ENCODE measurements around the gene PCSK5. TPM values are rescaled to one million over a fixed set of nuclear protein-coding genes. Genes with fewer than 3 reads are reported as not detected.

PCSK5 gene
- total RNA-seq, 1 donor from 2014 or later = 18.3 TPM

DNA sequence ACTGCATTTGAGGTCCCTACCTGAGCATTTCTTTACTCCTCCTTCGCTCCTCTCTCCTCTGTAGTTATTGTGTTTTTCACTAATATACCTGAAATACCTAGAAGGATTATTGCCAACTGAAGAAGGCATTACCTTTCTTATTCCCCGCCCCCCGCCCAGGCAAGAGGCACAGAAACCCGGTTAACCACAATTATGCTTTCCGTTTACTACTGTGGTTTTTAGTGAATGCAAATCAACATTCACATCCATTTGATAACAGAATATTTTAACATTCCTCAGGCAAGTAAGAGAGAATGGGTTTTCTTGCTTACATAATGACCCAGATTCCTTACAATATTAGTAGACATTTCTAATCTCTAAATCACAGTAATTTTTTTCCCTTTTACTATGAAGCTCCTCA is 136.9 kb downstream of the PCSK5 start:
- Mint-ChIP-seq H3K4me1 (ENCODE audit: unreplicated experiment) (peaks cover 3% of the 10 kb centered on the region), H3K27ac (ENCODE audit: unreplicated experiment) (no peak overlapping the region), H3K4me3 (ENCODE audit: unreplicated experiment) (no peak overlapping the region), H3K9me3 (ENCODE audit: unreplicated experiment) (no peaks in the 10 kb centered on the region), H3K36me3 (ENCODE audit: unreplicated experiment) (peaks cover 7% of the 10 kb centered on the region), H3K27me3 (ENCODE audit: unreplicated experiment) (no peaks in the 10 kb centered on the region)
- DNase-seq (ENCODE audit: extremely low spot score, unreplicated experiment) = no peak
- TF ChIP-seq, protein P1, sequence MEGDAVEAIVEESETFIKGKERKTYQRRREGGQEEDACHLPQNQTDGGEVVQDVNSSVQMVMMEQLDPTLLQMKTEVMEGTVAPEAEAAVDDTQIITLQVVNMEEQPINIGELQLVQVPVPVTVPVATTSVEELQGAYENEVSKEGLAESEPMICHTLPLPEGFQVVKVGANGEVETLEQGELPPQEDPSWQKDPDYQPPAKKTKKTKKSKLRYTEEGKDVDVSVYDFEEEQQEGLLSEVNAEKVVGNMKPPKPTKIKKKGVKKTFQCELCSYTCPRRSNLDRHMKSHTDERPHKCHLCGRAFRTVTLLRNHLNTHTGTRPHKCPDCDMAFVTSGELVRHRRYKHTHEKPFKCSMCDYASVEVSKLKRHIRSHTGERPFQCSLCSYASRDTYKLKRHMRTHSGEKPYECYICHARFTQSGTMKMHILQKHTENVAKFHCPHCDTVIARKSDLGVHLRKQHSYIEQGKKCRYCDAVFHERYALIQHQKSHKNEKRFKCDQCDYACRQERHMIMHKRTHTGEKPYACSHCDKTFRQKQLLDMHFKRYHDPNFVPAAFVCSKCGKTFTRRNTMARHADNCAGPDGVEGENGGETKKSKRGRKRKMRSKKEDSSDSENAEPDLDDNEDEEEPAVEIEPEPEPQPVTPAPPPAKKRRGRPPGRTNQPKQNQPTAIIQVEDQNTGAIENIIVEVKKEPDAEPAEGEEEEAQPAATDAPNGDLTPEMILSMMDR (IDR thresholded peaks at IDR 0.05) = no peak

DNA sequence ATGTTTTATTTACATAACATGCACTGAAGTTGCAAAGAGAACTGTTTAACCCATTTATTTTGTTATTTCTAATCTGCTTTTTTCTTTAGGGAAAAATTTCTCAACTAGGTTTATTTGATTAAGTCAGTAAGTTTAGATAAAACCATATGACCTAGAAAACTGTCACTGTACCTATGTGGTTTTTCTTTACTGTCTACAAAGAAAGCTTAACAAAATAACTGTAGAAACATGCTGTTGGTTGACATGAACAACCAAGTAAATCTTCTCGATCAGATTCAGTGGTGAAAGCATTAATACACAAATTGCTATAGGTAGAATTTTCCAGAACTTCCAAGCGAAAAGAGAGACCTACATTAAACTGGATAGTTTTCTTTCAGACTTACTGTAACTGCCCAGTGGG is 137.4 kb downstream of the PCSK5 start:
- peaks cover 3% of the 10 kb centered on the region for H3K4me1 Mint-ChIP-seq (ENCODE audit: unreplicated experiment)
- DNase-seq (ENCODE audit: extremely low spot score, unreplicated experiment) = no peak
- TF ChIP-seq, protein P1 (IDR thresholded peaks at IDR 0.05) = no peak
- H3K9me3 Mint-ChIP-seq (ENCODE audit: unreplicated experiment) = no peaks in the 10 kb centered on the region
- no peak overlapping the region for H3K27ac Mint-ChIP-seq (ENCODE audit: unreplicated experiment)
- H3K4me3 Mint-ChIP-seq (ENCODE audit: unreplicated experiment) = no peak overlapping the region
- peaks cover 7% of the 10 kb centered on the region for H3K36me3 Mint-ChIP-seq (ENCODE audit: unreplicated experiment)
- H3K27me3 Mint-ChIP-seq (ENCODE audit: unreplicated experiment) = no peaks in the 10 kb centered on the region

DNA sequence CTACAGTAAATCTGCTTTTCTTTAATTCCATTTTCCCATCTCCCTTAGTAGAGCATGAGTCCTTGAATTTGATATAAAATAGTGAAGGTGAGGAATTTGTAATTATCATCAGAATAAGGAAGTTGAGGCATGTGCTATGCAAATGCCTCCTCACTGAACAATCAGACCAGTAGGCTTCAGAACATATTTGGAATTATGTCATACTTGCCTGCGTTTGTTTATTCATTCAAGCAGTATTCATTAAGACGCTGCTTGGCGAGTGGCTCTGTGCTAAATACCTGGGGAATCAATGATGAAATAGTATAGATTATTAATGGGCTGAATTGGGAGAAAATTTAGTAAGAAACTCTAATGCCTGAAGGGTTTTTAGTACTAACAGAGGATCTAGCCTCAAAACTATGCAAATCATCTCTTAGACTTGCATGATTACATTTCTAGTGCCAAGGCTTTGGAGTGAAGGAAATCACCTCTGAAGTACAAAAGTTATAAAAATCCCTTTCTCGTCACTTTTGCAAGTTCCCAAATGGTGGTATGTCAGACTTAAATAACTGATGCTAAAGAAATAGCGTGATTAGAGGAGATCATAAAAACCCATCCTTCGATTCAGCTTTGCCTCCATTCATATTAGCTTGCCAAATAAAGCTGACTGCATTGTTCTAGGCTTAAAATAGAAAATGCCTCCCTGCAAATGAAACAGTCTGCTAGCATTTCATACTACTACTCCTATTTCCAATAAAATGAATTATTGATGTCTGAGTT is 141.7 kb downstream of the PCSK5 start:
- no peak overlapping the region for H3K27ac Mint-ChIP-seq (ENCODE audit: unreplicated experiment)
- TF ChIP-seq, protein P1 (IDR thresholded peaks at IDR 0.05) = no peak
- no peak overlapping the region for H3K4me3 Mint-ChIP-seq (ENCODE audit: unreplicated experiment)
- H3K9me3 Mint-ChIP-seq (ENCODE audit: unreplicated experiment) = no peaks in the 10 kb centered on the region
- peaks cover 15% of the 10 kb centered on the region for H3K36me3 Mint-ChIP-seq (ENCODE audit: unreplicated experiment)
- H3K4me1 Mint-ChIP-seq (ENCODE audit: unreplicated experiment) = peaks cover 3% of the 10 kb centered on the region
- no peak for DNase-seq (ENCODE audit: extremely low spot score, unreplicated experiment)
- H3K27me3 Mint-ChIP-seq (ENCODE audit: unreplicated experiment) = no peaks in the 10 kb centered on the region

GRCh38 chr9:76032797-76033373 is 142.4 kb downstream of the PCSK5 start:
- DNase-seq (ENCODE audit: extremely low spot score, unreplicated experiment) = no peak
- no peak overlapping the region for H3K27ac Mint-ChIP-seq (ENCODE audit: unreplicated experiment)
- peaks cover 3% of the 10 kb centered on the region for H3K4me1 Mint-ChIP-seq (ENCODE audit: unreplicated experiment)
- peaks cover 15% of the 10 kb centered on the region for H3K36me3 Mint-ChIP-seq (ENCODE audit: unreplicated experiment)
- no peaks in the 10 kb centered on the region for H3K9me3 Mint-ChIP-seq (ENCODE audit: unreplicated experiment)
- TF ChIP-seq, protein P1 (IDR thresholded peaks at IDR 0.05) = no peak
- H3K27me3 Mint-ChIP-seq (ENCODE audit: unreplicated experiment) = no peaks in the 10 kb centered on the region
- H3K4me3 Mint-ChIP-seq (ENCODE audit: unreplicated experiment) = no peak overlapping the region

- Mint-ChIP-seq H3K4me3 (ENCODE audit: unreplicated experiment) (no peak overlapping the region), H3K4me1 (ENCODE audit: unreplicated experiment) (peaks cover 3% of the 10 kb centered on the region), H3K36me3 (ENCODE audit: unreplicated experiment) (peaks cover 12% of the 10 kb centered on the region), H3K27ac (ENCODE audit: unreplicated experiment) (no peak overlapping the region), H3K27me3 (ENCODE audit: unreplicated experiment) (no peaks in the 10 kb centered on the region), H3K9me3 (ENCODE audit: unreplicated experiment) (no peaks in the 10 kb centered on the region)
- DNase-seq (ENCODE audit: extremely low spot score, unreplicated experiment) = no peak
- TF ChIP-seq, protein P1 (IDR thresholded peaks at IDR 0.05) = no peak
These were observed 143.6 kb downstream of the PCSK5 start for GRCh38 chr9:76034049-76034448.
